Right lobe of liver (tissue), 6 donors: ENCODE results near the gene CDC14A. TPM values are rescaled to one million over a fixed set of nuclear protein-coding genes. Genes with fewer than 3 reads are reported as not detected.

ENCODE experiments used
- ATAC-seq, 4 donors: fragments of 200-7000 bp; cut with Tn5 transposase; one replicate each; pipeline ENCODE4 v1.9.1; 2020; ENCODE audit warnings: mild to moderate bottlenecking in 4 of 4, moderate library complexity in 4 of 4
- DNase-seq, 3 donors: peaks; one replicate each; pipeline ENCODE4 v3.0.0-alpha.2; 2020
- H3K27ac ChIP-seq, 3 donors: fragments of 200-600 bp; one replicate each; pipeline ENCODE4 v1.8.0; 2022
- H3K27me3 ChIP-seq, 2 donors: fragments of 200-600 bp; one replicate each; pipeline ENCODE4 v1.8.0; 2022
- H3K36me3 ChIP-seq, 4 donors: fragments of 200-600 bp; sonication (generic) in 1 of 4; one replicate each; pipeline versions ENCODE4 v1.5.1 to v1.8.0; 2017 to 2022; ENCODE audit warnings: control low read depth in 1 of 4
- H3K4me1 ChIP-seq, 4 donors: fragments of 200-600 bp; sonication (generic) in 1 of 4; one replicate each; pipeline versions ENCODE4 v1.5.1 to v1.8.0; 2017 to 2022; ENCODE audit warnings: control low read depth in 1 of 4
- H3K4me3 ChIP-seq, 3 donors: fragments of 200-600 bp; one replicate each; pipeline ENCODE4 v1.8.0; 2022
- H3K9me3 ChIP-seq, 4 donors: fragments of 200-600 bp; sonication (generic) in 1 of 4; one replicate each; pipeline versions ENCODE4 v1.5.1 to v1.8.0; 2017 to 2022; ENCODE audit warnings: control low read depth in 1 of 4
- CTCF ChIP-seq, 4 donors: fragments of 200-600 bp in 3 of 4; fragments of 450-650 bp in 1 of 4; IDR thresholded peaks; one replicate each; pipeline versions ENCODE4 v1.5.1 to v1.8.0; 2016 to 2022; ENCODE audit warnings: antibody characterized with exemption in 4 of 4, mild to moderate bottlenecking in 2 of 4
- POLR2A ChIP-seq: fragments of 450-650 bp; IDR thresholded peaks from one replicate; pipeline ENCODE4 v1.6.1; 2017; ENCODE audit warnings: antibody characterized with exemption, mild to moderate bottlenecking
- WGBS: methylation state at CpG from one replicate; pipeline ENCODE4 v1.1.6; 2018; ENCODE audit warnings: low coverage, low lambda C conversion rate; ENCODE audit not compliant: insufficient coverage; ENCODE audit errors: missing lambda C conversion rate; 5-methylcytosine and 5-hydroxymethylcytosine counted together
- intact Hi-C, 2 donors: fragments of 100-400 bp; cut with DNase I; formaldehyde crosslinking; loops; one replicate each; pipeline versions ENCODE4 v1.11.2 to v1.14.1; 2022
- total RNA-seq, 6 experiments: library from RNA; depleted of rRNA in 2 of 6; stranded (reverse); fragments of >200 nt in 2 of 6; fragmentation: NEBNext Ultra II Directional in 3 of 6; extraction: Animal tissue kit (Norgen Biotek cat#: 25700) in 3 of 6; gene quantifications; one replicate each; pipeline versions ENCODE4 v1.1.0 to v1.2.4, GENCODE V29; 2016 to 2023
- donor health status: DM: no; HTN: yes; CAD: no.
- donor health status: DM: no; HTN: no; CAD: no.
- donor health status: DM: no; HTN: no; CAD: no.
- donor health status: DM: no; HTN: yes; CAD: no.
- donor health status: DM: no; HTN: yes; CAD: no.

Gene CDC14A
- total RNA-seq, 6 experiments from 2014 or later: 1.1 to 3.3 (median 1.6) TPM

- 47% methylated on average over 4 of the region's 4 CpGs for WGBS
- peak overlapping the region in 2 of 3 donors; percentile 41 to 46 for H3K27ac ChIP-seq
- intact Hi-C loops: no loop called here
- DNase-seq: no peak
- peaks cover 0 to 15% (median 0%) of the 10 kb centered on the region in 4 donors for H3K4me1 ChIP-seq
- ATAC-seq: peak; percentile 89 to 95 (median 93)
- H3K27me3 ChIP-seq: no peaks in the 10 kb centered on the region
- TF ChIP-seq POLR2A (no peak), CTCF (IDR thresholded peaks at IDR 0.05) (no peak)
- H3K36me3 ChIP-seq: no peaks in the 10 kb centered on the region
- H3K9me3 ChIP-seq: no peaks in the 10 kb centered on the region
- no peak overlapping the region for H3K4me3 ChIP-seq
Measured at GRCh38 chr1:100494393-100495084, 142.2 kb downstream of the CDC14A start.

GRCh38 chr1:100496896-100497295, 144.6 kb downstream of the CDC14A start:
- Histone ChIP-seq H3K36me3 (no peaks in the 10 kb centered on the region), H3K4me1 (peaks cover 0 to 15% (median 0%) of the 10 kb centered on the region in 4 donors), H3K9me3 (no peaks in the 10 kb centered on the region), H3K27ac (no peak overlapping the region), H3K27me3 (no peaks in the 10 kb centered on the region), H3K4me3 (no peak overlapping the region)
- intact Hi-C loops: no loop called here
- no peak for ATAC-seq
- 75% methylated on average over 2 of the region's 2 CpGs for WGBS
- TF ChIP-seq POLR2A (no peak), CTCF (IDR thresholded peaks at IDR 0.05) (no peak)
- no peak for DNase-seq

GRCh38 chr1:100497796-100498195, 145.5 kb downstream of the CDC14A start:
- no peak for ATAC-seq
- no peaks in the 10 kb centered on the region for H3K9me3 ChIP-seq
- no peak overlapping the region for H3K27ac ChIP-seq
- H3K4me3 ChIP-seq: no peak overlapping the region
- TF ChIP-seq POLR2A: no peak
- no peak for TF ChIP-seq CTCF (IDR thresholded peaks at IDR 0.05)
- no peak for DNase-seq
- WGBS: 91% methylated on average over 4 of the region's 4 CpGs
- H3K36me3 ChIP-seq: no peaks in the 10 kb centered on the region
- no peaks in the 10 kb centered on the region for H3K27me3 ChIP-seq
- intact Hi-C loops: no loop called here
- peaks cover 0 to 15% (median 0%) of the 10 kb centered on the region in 4 donors for H3K4me1 ChIP-seq

- Histone ChIP-seq H3K9me3 (no peaks in the 10 kb centered on the region), H3K27ac (no peak overlapping the region), H3K36me3 (no peaks in the 10 kb centered on the region), H3K4me3 (no peak overlapping the region), H3K27me3 (no peaks in the 10 kb centered on the region), H3K4me1 (peaks cover 0 to 10% (median 0%) of the 10 kb centered on the region in 4 donors)
- WGBS: 88% methylated on average over 11 of the region's 11 CpGs
- TF ChIP-seq CTCF (IDR thresholded peaks at IDR 0.05): no peak
- no peak for TF ChIP-seq POLR2A
- intact Hi-C loops: no loop called here
- DNase-seq: no peak
- ATAC-seq: no peak
Measured at GRCh38 chr1:100499194-100499811, 147.0 kb downstream of the CDC14A start.
